ENCODE data around the gene KNDC1. TPM values are rescaled to one million over a fixed set of nuclear protein-coding genes. Genes with fewer than 3 reads are reported as not detected.

KNDC1 gene
- total and polyA plus RNA-seq, 2 experiments from 2014 or later: 1.8 to 16.0 TPM

GRCh38 chr10:133180192-133180964 lies 20.4 kb downstream of the KNDC1 start (continued):
- no peak for TF ChIP-seq ZNF462 (CRISPR knock-in tag; IDR thresholded peaks at IDR 0.05)
- TF ChIP-seq EZH2phosphoT487 (IDR thresholded peaks at IDR 0.05; ENCODE audit: unreplicated experiment): no peak
- no peak for TF ChIP-seq REST (IDR thresholded peaks at IDR 0.05; ENCODE audit: unreplicated experiment)
- no peak for TF ChIP-seq POLR2AphosphoS5 (IDR thresholded peaks at IDR 0.05; ENCODE audit: low read depth)

All from GM23338 (cell line).